ENCODE data around the gene PPP2R3B.

PPP2R3B gene

GRCh38 chrX:370244-370962 lies 16.3 kb downstream of the PPP2R3B start:
- no peak for DNase-seq

DNA sequence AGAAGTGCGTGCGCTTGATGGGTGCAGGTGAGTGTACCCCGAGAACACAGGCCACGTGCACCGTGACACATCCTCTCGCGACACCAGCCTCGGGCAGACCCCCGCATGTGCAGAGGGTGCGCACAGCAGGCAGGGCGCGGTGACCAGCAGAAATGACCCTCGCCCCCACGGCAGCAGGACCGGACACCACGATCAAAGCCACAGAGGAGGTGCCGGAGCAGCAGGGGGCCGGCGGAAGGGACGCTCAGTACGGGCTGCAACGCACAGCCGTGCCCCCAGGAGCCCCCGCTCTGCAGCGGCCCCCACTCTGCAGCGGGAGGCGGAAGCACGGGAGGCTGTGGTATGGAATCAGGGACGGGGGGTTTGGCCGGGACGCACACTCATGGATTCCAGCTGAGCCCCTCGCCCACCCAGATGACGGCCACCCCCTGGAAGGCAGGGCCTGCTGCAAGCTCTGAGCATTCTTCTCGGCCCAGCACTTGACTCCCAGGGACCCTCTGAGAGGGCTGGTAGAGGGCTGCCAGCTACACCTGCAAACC lies 17.1 kb downstream of the PPP2R3B start:
- no peak for DNase-seq

- DNase-seq = no peak
Observed at GRCh38 chrX:368811-369562, 17.7 kb downstream of the PPP2R3B start.

DNA sequence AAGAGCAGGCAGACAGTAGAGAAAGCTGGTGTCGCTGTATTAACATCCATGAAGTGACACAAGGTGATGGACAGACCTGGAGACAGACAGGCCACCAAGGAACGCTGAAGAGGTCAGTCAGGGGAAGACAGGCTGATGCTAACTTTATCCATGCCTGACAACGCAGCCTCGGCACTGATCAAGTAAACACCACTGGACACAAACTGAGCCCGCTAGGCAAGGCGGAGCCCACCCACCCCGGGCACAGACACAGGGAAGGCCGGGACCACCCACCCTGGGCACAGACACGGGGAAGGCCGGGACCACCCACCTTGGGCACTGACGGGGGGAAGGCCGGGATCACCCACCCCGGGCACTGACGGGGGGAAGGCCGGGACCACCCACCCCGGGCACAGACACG lies 18.8 kb downstream of the PPP2R3B start:
- no peak for DNase-seq

- DNase-seq = no peak
Observed at GRCh38 chrX:367349-367748, 19.4 kb downstream of the PPP2R3B start.

- DNase-seq = no peak
Observed at GRCh38 chrX:363621-364375, 22.9 kb downstream of the PPP2R3B start.

- DNase-seq = no peak
Observed at GRCh38 chrX:362937-363620, 23.6 kb downstream of the PPP2R3B start.

GRCh38 chrX:362351-362750 lies 24.4 kb downstream of the PPP2R3B start:
- DNase-seq = no peak

DNA sequence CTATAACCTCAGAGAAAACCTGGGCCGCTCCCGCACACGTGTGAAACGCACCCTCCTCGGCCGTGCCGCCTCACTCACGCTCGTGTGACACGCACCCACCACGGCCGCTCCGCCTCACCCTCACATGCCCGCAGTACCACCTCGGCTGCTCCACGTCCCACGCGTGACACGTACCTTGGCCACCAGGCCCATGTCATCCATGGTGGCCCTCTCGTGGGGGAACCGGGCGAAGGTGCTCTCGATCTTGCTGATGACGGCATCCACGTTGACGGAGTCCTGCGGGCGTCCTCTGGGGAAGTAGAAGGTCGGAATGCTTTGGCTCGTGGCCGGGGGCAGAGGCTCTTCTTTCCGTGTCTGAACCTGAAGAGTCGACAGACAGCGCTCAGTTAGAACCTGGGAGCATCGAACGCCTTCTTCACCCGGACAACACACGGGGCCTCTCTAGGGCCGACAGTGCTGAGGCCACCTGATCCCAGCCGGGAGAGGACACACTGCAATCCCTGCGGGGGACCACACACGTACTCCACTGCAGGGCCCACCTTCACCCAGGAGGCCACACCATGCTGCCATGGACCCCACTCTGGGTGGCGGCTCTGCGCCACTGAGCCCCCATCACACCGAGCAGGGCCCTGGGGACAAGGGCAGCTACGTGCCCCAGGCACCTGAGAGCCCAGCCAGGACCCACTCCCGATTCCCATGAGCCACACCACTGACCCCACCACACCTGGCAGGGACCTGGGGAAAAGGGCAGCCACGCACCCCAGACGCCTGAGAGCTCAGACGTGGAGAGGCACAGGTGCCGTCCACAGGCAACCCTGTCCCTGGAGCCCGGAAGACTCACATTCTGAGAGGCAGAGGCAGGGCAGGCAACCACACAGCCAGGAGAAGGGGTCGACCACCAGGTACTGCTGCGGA lies 25.2 kb downstream of the PPP2R3B start:
- no peak for DNase-seq

GRCh38 chrX:360496-361150 lies 26.1 kb downstream of the PPP2R3B start:
- DNase-seq = no peak

- no peak for DNase-seq
Observed at GRCh38 chrX:358651-359143, 28.0 kb downstream of the PPP2R3B start.

DNA sequence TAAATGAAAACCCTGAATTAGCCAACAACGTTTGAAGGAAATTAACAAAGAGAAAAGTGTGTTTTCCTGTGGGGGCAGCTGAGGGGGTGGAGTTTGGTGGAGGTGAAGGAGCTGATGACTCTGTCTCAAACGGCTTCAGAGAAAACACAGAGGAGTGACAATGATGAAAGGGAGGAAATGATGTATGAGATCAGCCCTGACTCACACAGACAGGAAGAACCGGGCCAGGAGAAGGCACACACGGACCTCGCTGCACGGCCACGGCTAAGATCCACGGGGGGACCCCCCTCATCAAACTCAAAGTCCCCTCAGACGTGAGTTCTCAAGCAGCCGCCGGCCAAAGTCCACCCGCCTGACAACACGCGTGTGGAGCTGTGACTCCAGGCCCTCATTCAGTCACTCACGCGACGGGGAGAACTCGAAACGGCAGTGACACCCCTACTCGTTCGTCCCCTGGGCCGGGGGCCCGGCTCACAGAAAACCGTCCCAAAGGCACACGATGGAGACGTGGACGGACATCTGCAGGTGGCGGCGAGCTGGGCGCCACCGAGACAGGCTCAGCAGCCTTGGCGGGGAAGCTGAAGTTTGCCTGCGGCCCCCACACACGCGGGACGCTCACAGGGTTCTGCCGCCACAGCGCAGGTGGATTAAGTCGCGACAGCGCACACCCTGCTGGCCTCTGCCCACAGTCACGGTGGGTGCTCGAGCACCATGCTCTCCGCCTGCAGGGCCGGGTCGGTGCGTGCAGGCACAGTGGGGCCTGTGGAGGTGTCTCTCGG lies 28.8 kb downstream of the PPP2R3B start:
- DNase-seq = peak; percentile 3

DNA sequence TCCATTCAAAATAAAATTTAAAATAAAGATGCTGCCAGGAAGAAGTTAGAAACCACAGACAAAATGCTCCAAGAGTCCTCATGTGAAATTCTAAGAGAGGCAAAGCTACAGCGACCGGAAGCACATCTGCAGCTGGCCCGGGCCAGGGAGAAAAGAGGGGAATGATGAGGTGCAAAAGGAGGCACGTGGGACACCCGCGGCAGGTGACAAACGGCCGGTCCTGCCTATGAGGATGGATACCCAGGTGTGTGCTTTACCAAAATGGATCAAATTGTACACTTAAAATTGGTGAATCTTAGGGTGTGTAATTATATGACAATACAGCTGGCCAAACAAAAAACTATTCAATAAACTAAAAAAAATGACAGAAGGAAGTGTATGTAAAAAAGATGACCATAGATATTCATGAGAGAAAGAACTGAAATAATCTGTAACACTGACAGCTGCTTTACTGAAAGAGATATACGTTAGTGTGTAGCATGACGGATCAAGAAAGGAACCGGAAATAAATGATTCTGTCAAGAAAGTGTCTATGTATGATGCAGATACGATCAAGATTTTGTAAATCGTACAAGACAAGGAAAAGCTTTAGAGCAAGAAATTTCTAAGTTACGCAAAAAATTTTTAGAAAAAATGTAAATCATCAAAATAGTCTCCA lies 29.5 kb downstream of the PPP2R3B start:
- DNase-seq = no peak

DNA sequence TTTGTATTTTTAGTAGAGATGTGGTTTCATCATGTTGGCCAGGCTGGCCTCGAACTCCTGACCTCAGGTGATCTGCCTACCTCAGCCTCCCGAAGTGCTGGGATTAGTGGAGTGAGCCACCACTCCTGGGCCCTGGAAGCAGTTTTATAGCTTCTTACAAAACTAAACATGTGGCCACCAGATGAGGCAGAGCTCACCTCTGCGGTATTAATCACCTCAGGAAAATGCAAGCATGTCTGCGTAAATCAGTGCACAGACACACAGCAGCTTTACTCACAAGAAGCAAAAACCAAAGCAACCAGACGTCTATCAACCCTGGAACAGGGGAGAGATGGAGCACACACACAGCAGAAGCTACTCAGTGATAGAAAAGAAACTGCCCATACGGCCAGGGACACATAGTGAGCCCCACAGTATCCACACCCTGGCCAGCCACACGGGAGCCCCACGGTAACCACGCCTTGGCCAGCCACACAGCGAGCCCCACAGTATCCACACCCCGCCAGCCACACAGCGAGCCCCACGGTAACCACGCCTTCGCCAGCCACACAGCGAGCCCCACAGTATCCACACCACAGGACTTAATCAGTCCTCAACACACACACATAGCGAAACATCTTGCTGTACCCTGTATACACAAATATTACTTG lies 30.2 kb downstream of the PPP2R3B start:
- DNase-seq = no peak

DNA sequence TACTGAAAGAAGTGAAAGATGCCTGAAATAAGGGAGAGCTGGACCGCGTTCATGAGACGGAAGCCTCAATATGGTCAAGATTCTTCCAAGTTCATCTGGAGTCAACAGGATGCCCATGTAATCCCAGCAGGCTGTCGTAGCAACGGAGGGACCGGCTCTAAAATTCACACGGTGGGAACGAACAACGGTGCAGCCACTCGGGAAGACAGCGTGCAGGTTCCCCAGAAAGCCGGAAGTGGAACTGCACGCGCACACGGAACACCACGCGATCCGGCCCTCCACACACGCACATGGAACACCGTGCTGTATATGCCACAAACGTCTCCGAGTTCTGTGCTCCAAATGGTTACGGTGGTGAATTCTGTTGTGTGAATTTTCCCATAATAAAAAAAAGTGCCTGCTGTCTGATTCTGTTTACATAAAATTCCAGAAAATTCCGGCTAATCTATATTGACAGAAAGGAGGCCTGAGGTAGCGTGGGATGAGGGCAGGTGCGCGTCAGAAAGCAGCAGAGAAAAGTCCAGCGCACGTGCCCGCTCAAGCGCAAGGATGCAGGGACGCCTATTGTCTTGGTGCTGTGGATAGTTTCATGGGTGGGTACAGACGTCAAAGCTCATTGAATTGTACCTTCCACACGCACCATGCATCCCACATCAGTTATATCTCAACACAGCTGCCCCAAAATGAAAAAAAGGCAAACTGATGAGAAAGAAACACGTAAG lies 31.2 kb downstream of the PPP2R3B start:
- no peak for DNase-seq

- no peak for DNase-seq
Observed at GRCh38 chrX:353566-354535, 32.9 kb downstream of the PPP2R3B start.
